GM23248 (cell line): ENCODE measurements around the gene MRPL24.

Source experiments
- EZH2 ChIP-seq: fragments of 200-600 bp; sonication (generic); IDR thresholded peaks from 2 replicates; pipeline ENCODE4 v1.6.1; 2018; ENCODE audit warnings: antibody characterized with exemption, mild to moderate bottlenecking; ENCODE audit not compliant: insufficient read depth, poor library complexity, severe bottlenecking
- EZH2phosphoT487 ChIP-seq: fragments of 200-600 bp; sonication (generic); IDR thresholded peaks from 2 replicates; pipeline ENCODE4 v1.6.1; 2018; ENCODE audit warnings: antibody characterized with exemption, moderate library complexity, mild to moderate bottlenecking, low read depth; ENCODE audit not compliant: insufficient read depth

GRCh38 chr1:156728599-156729462 is 12.1 kb downstream of the MRPL24 start, which contains the start of gene ISG20L2:
- TF ChIP-seq EZH2 (no peak), EZH2phosphoT487 (no peak)
